ENCODE data around the gene CCNG2.

The CCNG2 gene

DNA sequence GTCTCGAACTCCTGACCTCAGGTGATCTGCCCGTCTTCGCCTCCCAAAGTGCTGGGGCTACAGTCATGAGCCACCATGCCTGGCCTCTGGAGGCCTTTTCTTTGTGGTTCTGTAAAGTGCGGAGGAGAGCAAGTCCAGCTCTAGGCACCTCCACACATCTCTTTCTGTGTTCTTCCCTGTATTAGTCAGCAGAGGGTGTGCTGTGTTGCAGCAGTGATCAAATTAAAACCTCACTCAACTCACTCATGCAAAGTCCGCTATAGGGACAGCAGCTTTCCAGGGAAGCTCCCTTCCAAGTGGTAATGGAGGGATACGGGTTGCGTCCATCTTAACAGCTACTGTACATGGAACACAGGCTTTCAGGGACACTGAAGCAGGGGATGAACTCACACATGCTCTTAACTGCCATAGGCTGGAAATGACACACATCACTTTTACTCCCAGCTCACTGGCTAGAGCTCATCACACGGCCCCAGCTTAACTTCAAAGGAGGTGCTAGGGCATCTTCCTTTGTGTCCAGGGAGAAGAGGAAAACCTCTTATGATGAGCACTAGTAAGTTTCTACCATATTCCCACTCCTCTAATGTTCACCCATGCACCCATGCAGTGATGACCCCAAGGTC, 36.0 kb upstream of the CCNG2 start:
- H3K9me2 ChIP-seq (replicated peaks; ENCODE audit: insufficient read depth, low read length), result no peaks in the 10 kb centered on the region
- no peak for DNase-seq

GRCh38 chr4:77121736-77122240, 35.2 kb upstream of the CCNG2 start:
- no peak overlapping the region for H2AFZ ChIP-seq (ENCODE audit: low read length)
- no peak for DNase-seq
- no peak for TF ChIP-seq EZH2phosphoT487 (IDR thresholded peaks at IDR 0.05; ENCODE audit: low read length)
- no peaks in the 10 kb centered on the region for H4K20me1 ChIP-seq (ENCODE audit: insufficient read depth, low read length)
- no peak overlapping the region for H3K4me3 ChIP-seq (ENCODE audit: low read length)
- no peak overlapping the region for H3K4me2 ChIP-seq (ENCODE audit: low read depth, low read length)
- H3F3A ChIP-seq (ENCODE audit: insufficient read depth, low read length), result no peaks in the 10 kb centered on the region
- H3K79me2 ChIP-seq (ENCODE audit: low read length), result no peaks in the 10 kb centered on the region
- H3K4me1 ChIP-seq (ENCODE audit: low read length), result peaks cover 17% of the 10 kb centered on the region
- H3K9me2 ChIP-seq (replicated peaks; ENCODE audit: insufficient read depth, low read length), result no peaks in the 10 kb centered on the region
- H3K9me3 ChIP-seq (replicated peaks; ENCODE audit: insufficient read depth, low read length), result no peaks in the 10 kb centered on the region
- no peaks in the 10 kb centered on the region for H3K36me3 ChIP-seq (replicated peaks; ENCODE audit: insufficient read depth, low read length)
- H3K27ac ChIP-seq (ENCODE audit: low read length), result no peak overlapping the region
- no peak overlapping the region for H3K9ac ChIP-seq (ENCODE audit: low read length)
- no peaks in the 10 kb centered on the region for H3K27me3 ChIP-seq (replicated peaks; ENCODE audit: insufficient read depth, low read length)

More for the DNA sequence above, 36.0 kb upstream of the CCNG2 start:
- no peak overlapping the region for H3K4me2 ChIP-seq (ENCODE audit: low read depth, low read length)
- H2AFZ ChIP-seq (ENCODE audit: low read length), result no peak overlapping the region
- no peaks in the 10 kb centered on the region for H3K27me3 ChIP-seq (replicated peaks; ENCODE audit: insufficient read depth, low read length)
- no peaks in the 10 kb centered on the region for H3K79me2 ChIP-seq (ENCODE audit: low read length)
- TF ChIP-seq EZH2phosphoT487 (IDR thresholded peaks at IDR 0.05; ENCODE audit: low read length) (no peak), CTCF (IDR thresholded peaks at IDR 0.05; ENCODE audit: low read length) (no peak), EZH2 (optimal IDR thresholded peaks at IDR 0.05; ENCODE audit: low read depth, low read length) (no peak)
- H4K20me1 ChIP-seq (ENCODE audit: insufficient read depth, low read length), result no peaks in the 10 kb centered on the region
- no peak overlapping the region for H3K9ac ChIP-seq (ENCODE audit: low read length)
- H3K4me1 ChIP-seq (ENCODE audit: low read length), result peaks cover 17% of the 10 kb centered on the region
- no peaks in the 10 kb centered on the region for H3F3A ChIP-seq (ENCODE audit: insufficient read depth, low read length)
- H3K9me3 ChIP-seq (replicated peaks; ENCODE audit: insufficient read depth, low read length), result no peaks in the 10 kb centered on the region
- H3K36me3 ChIP-seq (replicated peaks; ENCODE audit: insufficient read depth, low read length), result no peaks in the 10 kb centered on the region
- no peak overlapping the region for H3K4me3 ChIP-seq (ENCODE audit: low read length)
- no peak overlapping the region for H3K27ac ChIP-seq (ENCODE audit: low read length)

GRCh38 chr4:77122656-77123055, 34.4 kb upstream of the CCNG2 start:
- Histone ChIP-seq H2AFZ (ENCODE audit: low read length) (no peak overlapping the region), H3K9me2 (replicated peaks; ENCODE audit: insufficient read depth, low read length) (no peaks in the 10 kb centered on the region), H3K27me3 (replicated peaks; ENCODE audit: insufficient read depth, low read length) (no peaks in the 10 kb centered on the region)

More at GRCh38 chr4:77122656-77123055, 34.4 kb upstream of the CCNG2 start:
- Histone ChIP-seq H3K79me2 (ENCODE audit: low read length) (no peaks in the 10 kb centered on the region), H3K36me3 (replicated peaks; ENCODE audit: insufficient read depth, low read length) (no peaks in the 10 kb centered on the region), H3K27ac (ENCODE audit: low read length) (no peak overlapping the region), H3K9me3 (replicated peaks; ENCODE audit: insufficient read depth, low read length) (no peaks in the 10 kb centered on the region), H3K4me2 (ENCODE audit: low read depth, low read length) (no peak overlapping the region), H4K20me1 (ENCODE audit: insufficient read depth, low read length) (no peaks in the 10 kb centered on the region), H3K4me1 (ENCODE audit: low read length) (peaks cover 24% of the 10 kb centered on the region), H3K9ac (ENCODE audit: low read length) (no peak overlapping the region), H3F3A (ENCODE audit: insufficient read depth, low read length) (peaks cover 3% of the 10 kb centered on the region; the same call in 1 of the 2 replicates), H3K4me3 (ENCODE audit: low read length) (no peak overlapping the region)
- TF ChIP-seq CTCF (IDR thresholded peaks at IDR 0.05; ENCODE audit: low read length), result no peak
- TF ChIP-seq EZH2 (optimal IDR thresholded peaks at IDR 0.05; ENCODE audit: low read depth, low read length), result no peak
- TF ChIP-seq EZH2phosphoT487 (IDR thresholded peaks at IDR 0.05; ENCODE audit: low read length), result no peak
- no peak for DNase-seq
